HG02759 (cell line): ENCODE measurements around the gene TTYH1.

Experiments
- ATAC-seq: cut with Tn5 transposase; IDR thresholded peaks from one replicate; pipeline ENCODE4 v1.9.1; 2021; ENCODE audit warnings: mild to moderate bottlenecking, moderate library complexity; ENCODE audit not compliant: unreplicated experiment

TTYH1 gene

DNA sequence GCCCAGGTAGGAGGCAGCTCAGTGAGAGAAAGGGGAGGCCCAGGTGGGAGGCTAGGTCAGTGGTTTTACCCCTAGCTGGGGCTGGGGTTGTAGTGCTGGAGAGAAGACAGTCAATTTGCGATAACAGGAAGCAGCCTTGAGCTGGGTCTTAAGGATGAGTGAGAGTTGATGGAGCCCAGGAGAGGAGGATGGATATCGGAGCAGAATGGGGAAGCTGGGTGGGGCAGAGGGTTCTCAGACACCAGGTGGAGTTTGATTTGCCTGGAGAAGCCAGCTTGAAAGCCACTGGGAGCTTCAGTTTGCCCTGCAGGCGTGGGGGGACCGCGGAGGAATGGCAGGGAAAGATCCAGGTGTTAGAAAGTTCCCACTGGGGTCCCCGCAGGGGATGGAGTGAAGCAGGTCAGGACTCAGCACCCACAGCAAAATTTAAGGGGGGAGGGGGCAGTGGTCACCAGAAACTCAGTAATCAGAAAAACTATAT is 58.7 kb downstream of the TTYH1 start:
- no peak for ATAC-seq

DNA sequence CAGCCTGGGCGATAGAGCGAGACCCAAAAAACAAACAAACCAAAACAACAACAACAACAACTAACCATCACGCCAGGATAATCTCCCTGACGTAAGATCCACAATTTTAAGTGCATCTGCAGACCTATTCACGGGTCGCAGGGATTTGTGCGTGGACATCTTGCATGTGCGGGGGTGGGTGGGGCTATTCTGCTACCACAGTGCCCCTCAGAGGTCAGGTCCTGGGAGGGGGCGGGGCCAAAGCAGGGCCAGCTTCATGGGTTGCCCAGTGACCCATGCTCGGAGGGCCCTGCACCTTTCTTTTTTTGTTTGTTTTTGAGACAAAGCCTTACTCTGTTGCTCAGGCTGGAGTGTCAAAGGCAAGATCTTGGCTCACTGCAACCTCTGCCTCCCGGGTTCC is 60.4 kb downstream of the TTYH1 start:
- no peak for ATAC-seq

DNA sequence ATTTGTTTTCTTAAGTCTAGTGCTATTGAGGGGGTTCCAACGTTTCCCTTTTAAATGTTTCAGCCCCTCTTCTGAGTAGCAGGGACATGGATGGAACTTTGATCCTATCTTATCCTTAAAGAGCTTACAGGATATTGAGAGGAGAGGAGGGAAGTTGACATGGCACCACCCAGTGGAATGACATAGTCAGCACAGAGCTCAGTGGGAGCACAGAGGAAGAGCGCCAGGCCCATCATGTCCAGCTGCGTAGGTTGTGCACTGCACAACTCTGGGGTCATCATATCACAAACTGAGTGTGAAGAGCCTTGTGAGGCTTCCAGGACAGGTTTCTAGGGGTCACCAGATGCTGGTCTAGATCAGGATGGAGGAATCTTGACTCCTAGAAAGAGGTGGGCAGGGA is 62.4 kb downstream of the TTYH1 start:
- no peak for ATAC-seq

DNA sequence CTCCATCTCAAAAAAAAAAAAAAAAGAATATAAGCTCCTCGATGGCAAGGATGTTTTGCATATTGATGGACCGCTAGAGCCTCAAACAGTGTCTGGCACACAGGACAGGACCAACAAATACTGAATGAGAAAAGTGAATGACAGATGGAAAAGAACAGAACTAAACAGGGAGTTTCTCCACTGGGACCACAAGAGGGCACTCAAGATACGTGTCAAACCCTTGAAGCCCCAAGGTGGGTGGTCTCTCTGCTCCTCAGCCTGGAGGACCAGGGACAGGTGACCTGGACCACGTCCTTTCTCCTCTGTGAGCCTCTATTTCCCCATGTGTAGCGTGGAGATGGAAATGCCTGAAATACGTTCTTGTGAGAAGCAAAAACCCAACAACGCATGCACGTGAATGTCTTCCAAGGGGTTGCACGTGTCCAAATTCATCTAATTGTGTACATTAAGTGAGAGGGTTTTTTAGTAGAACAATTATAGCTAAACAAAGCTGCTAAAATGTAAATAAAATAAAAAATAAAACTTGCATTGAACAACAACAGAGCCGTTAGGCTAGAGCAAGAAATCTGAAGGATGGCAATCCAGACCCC is 63.5 kb downstream of the TTYH1 start:
- no peak for ATAC-seq

DNA sequence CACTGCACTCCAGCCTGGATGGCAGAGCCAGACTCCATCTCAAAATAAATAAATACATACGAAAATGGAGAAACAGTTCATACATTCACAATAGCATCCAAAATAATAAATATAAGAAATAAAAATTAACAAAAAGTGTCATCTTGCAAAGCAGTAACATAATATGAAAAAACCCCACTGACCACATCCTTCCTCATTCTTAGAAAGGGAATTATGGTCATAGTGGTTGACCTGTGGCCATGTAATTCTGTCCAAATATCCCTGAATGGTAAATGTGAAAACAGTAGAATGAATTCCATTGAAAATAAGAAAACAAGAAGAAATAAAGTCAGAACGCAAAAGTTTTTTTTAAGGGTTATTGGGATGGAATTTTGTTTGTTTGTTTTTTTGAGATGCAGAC is 64.8 kb downstream of the TTYH1 start:
- no peak for ATAC-seq

DNA sequence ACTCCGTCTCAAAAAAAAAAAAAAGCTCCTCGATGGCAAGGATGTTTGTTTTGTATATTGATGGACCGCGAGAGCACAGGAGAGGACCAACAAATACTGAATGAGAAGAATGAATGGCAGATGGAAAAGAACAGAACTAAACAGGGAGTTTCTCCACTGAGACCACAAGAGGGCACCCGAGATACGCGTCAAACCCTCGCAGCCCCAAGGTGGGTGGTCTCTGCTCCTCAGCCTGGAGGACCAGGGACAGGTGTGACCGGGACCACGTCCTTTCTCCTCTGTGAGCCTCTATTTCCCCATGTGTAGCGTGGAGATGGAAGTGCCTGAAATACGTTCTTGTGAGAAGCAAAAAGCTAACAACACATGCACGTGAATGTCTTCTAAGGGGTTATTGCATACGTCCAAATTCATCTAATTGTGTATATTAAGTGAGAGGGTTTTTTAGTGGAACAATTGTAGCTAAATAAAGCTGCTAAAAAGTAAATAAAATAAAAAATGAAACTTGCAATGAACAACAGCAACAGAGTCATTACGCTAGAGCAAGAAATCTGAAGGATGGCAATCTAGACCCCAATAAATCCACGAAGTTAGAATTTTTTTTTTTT is 66.2 kb downstream of the TTYH1 start:
- ATAC-seq = no peak

DNA sequence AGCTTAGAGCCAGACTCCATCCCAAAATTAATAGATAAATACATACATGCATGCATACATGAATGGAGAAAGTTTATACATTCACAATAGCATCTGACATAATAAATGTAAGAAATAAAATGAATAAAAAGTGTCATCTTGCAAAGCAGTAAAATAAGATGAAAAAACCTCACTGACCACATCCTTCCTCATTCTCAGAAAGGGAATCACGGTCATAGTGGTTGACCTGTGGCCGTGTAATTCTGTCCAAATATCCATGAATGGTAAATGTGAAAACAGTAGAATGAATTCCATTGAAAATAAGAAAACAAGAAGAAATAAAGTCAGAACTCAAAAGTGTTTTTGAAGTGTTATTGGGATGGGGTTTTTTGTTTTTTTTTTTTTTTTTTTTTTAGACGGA is 67.6 kb downstream of the TTYH1 start:
- no peak for ATAC-seq

DNA sequence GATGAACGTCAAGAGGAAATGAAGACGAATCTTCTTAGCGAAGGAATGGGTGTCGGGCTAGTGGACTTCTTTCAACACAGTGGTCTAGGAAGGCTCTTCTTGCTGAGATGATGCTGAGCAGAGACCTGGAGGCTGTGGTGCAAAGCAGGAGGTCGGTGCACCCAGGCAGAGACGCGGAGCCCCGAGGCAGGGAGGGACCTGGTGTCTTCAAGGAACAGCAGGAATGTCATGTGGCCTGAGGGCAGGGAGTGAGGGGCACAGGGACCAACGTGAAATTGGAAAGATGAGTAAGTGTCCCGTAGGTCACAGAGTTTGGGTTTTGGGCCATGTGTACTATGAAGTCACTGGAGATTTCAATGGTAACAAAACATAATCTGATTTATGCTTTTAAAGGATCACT is 69.2 kb downstream of the TTYH1 start:
- no peak for ATAC-seq

DNA sequence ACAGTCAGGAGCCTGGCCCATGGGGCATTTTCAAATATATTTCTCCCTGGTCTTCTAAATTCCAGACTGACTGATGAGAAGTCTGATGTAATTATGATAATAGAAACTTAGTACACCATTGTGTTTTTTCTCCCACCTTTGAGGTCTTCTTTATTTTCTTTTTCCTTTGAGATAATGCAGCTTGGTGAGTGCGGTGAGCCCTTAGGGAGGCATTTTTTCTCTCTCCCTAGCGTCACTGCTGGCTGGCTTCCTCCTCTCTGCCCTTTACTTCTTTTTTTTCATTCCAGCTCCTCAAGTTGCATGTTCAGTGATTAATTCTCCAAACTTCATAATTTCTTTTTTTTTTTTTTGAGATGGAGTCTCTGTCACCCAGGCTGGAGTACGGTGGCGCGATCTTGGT is 70.6 kb downstream of the TTYH1 start:
- no peak for ATAC-seq
